ENCODE data around the gene OR10G8.

Gene OR10G8, protein sequence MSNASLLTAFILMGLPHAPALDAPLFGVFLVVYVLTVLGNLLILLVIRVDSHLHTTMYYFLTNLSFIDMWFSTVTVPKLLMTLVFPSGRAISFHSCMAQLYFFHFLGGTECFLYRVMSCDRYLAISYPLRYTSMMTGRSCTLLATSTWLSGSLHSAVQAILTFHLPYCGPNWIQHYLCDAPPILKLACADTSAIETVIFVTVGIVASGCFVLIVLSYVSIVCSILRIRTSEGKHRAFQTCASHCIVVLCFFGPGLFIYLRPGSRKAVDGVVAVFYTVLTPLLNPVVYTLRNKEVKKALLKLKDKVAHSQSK

DNA sequence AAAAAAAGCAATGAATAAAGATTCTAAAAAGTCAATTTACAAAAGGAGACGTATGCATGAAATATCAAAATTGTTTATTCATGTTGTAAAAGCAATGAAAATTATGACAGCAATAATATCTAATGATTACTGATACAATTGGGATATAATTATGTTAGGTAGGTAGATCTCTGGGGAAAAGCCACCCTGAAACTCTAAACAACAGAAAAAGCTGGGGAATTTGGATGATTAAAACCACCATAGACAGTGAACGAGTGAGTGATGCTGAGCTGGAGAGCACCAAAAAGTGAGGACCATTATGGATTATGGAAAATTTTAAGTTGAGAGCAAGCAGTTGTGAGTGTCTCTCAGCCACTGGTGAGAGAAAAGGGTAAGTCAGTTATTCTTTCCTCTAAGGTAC lies at the start of gene OR10G8:
Gene OR10G8 (plus strand): TSS at position 301 of the 400 bp plus-strand sequence. CDS start 2,825 bp downstream, outside the sequence.
- POLR2A ChIA-PET, result no interaction called here
- no peak for TF ChIP-seq ZFP37 (tag by site-specific recombination; IDR thresholded peaks at IDR 0.05)
- no peak for TF ChIP-seq ELK4 (IDR thresholded peaks at IDR 0.05; ENCODE audit: borderline replicate concordance, low read depth, low read length)
- no peak for TF ChIP-seq ZNF664 (tag by site-specific recombination; IDR thresholded peaks at IDR 0.05)
- no peak for TF ChIP-seq ZNF449 (tag by site-specific recombination; IDR thresholded peaks at IDR 0.05)
- no peak for TF ChIP-seq ZNF677 (tag by site-specific recombination; IDR thresholded peaks at IDR 0.05)
- no peak for TF ChIP-seq ZNF184 (tag by site-specific recombination; IDR thresholded peaks at IDR 0.05)
- no peak for TF ChIP-seq ZNF169 (tag by site-specific recombination; IDR thresholded peaks at IDR 0.05)
- no peak for TF ChIP-seq ZNF776 (tag by site-specific recombination; IDR thresholded peaks at IDR 0.05; ENCODE audit: borderline replicate concordance)
- TF ChIP-seq, protein P1, sequence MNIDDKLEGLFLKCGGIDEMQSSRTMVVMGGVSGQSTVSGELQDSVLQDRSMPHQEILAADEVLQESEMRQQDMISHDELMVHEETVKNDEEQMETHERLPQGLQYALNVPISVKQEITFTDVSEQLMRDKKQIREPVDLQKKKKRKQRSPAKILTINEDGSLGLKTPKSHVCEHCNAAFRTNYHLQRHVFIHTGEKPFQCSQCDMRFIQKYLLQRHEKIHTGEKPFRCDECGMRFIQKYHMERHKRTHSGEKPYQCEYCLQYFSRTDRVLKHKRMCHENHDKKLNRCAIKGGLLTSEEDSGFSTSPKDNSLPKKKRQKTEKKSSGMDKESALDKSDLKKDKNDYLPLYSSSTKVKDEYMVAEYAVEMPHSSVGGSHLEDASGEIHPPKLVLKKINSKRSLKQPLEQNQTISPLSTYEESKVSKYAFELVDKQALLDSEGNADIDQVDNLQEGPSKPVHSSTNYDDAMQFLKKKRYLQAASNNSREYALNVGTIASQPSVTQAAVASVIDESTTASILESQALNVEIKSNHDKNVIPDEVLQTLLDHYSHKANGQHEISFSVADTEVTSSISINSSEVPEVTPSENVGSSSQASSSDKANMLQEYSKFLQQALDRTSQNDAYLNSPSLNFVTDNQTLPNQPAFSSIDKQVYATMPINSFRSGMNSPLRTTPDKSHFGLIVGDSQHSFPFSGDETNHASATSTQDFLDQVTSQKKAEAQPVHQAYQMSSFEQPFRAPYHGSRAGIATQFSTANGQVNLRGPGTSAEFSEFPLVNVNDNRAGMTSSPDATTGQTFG (tag by site-specific recombination; IDR thresholded peaks at IDR 0.05; ENCODE audit: borderline replicate concordance), result no peak
- TF ChIP-seq PRDM2 (tag by site-specific recombination; IDR thresholded peaks at IDR 0.05; ENCODE audit: borderline replicate concordance), result no peak
- Histone ChIP-seq H3K36me3 (ENCODE audit: control insufficient read depth in 2 of 2, insufficient read depth in 1 of 2, low read length in 2 of 2) (no peaks in the 10 kb centered on the region), H3K27ac (ENCODE audit: extremely low read depth, low read depth, low read length) (no peak within 1 kb of the TSS), H3K9me3 (ENCODE audit: control insufficient read depth, insufficient read depth, low read depth, low read length) (no peaks in the 10 kb centered on the region), H3K4me3 (ENCODE audit: low read depth, low read length) (no peak within 1 kb of the TSS), H3K4me1 (ENCODE audit: control insufficient read depth, insufficient read depth, low read length) (no peaks in the 10 kb centered on the region)
- CTCF ChIA-PET, result no interaction called here

GRCh38 chr11:123977731-123978347 lies 48.8 kb upstream of the OR10G8 start, which contains the start of gene OR10S1:
OR10S1 (minus strand) TSS chr11:123977781; CDS start chr11:123977664, 117 bp downstream.
- no peak within 1 kb of the TSS for H3K4me3 ChIP-seq (ENCODE audit: low read depth, low read length)
- ChIA-PET CTCF (no interaction called here), POLR2A (no interaction called here)
- no peaks in the 10 kb centered on the region for H3K4me1 ChIP-seq (ENCODE audit: control insufficient read depth, insufficient read depth, low read length)
- no peaks in the 10 kb centered on the region for H3K36me3 ChIP-seq (ENCODE audit: control insufficient read depth in 2 of 2, insufficient read depth in 1 of 2, low read length in 2 of 2)
- no peak within 1 kb of the TSS for H3K27ac ChIP-seq (ENCODE audit: extremely low read depth, low read depth, low read length)
- no peaks in the 10 kb centered on the region for H3K9me3 ChIP-seq (ENCODE audit: control insufficient read depth, insufficient read depth, low read depth, low read length)
- TF ChIP-seq ZNF521 (tag by site-specific recombination; IDR thresholded peaks at IDR 0.05) (no peak), ZNF311 (tag by site-specific recombination; IDR thresholded peaks at IDR 0.05; ENCODE audit: borderline replicate concordance) (no peak), ZFP69B (tag by site-specific recombination; IDR thresholded peaks at IDR 0.05) (no peak), ZFP37 (tag by site-specific recombination; IDR thresholded peaks at IDR 0.05) (no peak), SCRT1 (tag by site-specific recombination; IDR thresholded peaks at IDR 0.05; ENCODE audit: borderline replicate concordance) (no peak), ZNF416 (tag by site-specific recombination; IDR thresholded peaks at IDR 0.05) (no peak), ZBTB44 (tag by site-specific recombination; IDR thresholded peaks at IDR 0.05) (no peak)
- TF ChIP-seq, protein P2, sequence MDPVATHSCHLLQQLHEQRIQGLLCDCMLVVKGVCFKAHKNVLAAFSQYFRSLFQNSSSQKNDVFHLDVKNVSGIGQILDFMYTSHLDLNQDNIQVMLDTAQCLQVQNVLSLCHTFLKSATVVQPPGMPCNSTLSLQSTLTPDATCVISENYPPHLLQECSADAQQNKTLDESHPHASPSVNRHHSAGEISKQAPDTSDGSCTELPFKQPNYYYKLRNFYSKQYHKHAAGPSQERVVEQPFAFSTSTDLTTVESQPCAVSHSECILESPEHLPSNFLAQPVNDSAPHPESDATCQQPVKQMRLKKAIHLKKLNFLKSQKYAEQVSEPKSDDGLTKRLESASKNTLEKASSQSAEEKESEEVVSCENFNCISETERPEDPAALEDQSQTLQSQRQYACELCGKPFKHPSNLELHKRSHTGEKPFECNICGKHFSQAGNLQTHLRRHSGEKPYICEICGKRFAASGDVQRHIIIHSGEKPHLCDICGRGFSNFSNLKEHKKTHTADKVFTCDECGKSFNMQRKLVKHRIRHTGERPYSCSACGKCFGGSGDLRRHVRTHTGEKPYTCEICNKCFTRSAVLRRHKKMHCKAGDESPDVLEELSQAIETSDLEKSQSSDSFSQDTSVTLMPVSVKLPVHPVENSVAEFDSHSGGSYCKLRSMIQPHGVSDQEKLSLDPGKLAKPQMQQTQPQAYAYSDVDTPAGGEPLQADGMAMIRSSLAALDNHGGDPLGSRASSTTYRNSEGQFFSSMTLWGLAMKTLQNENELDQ (tag by site-specific recombination; IDR thresholded peaks at IDR 0.05; ENCODE audit: low read depth), result no peak

Data from HEK293 (cell line).